Stimulated activated CD4-positive, alpha-beta T cell treated with anti-CD3 and anti-CD28 coated beads, Interleukin-12 subunit alpha, Interleukin-12 subunit beta, amount 100 ng/mL, for 48 hours (primary cell): ENCODE measurements around the gene BOC.

Experiments used
- DNase-seq, 3 donors: peaks; one replicate each; pipeline ENCODE4 v3.0.0-alpha.2; 2020; ENCODE audit warnings: low read depth in 2 of 3, low spot score in 1 of 3

BOC gene

GRCh38 chr3:113223475-113224281 lies 12.3 kb downstream of the BOC start:
- DNase-seq = peak in 2 of 3 donors; percentile 20 to 29

GRCh38 chr3:113225286-113225685 lies 13.9 kb downstream of the BOC start:
- no peak for DNase-seq

GRCh38 chr3:113226491-113226890 lies 15.1 kb downstream of the BOC start:
- no peak for DNase-seq

- DNase-seq = no peak
Observed at GRCh38 chr3:113227146-113227545, 15.8 kb downstream of the BOC start.

- DNase-seq = no peak
Observed at GRCh38 chr3:113228498-113229286, 17.3 kb downstream of the BOC start.

GRCh38 chr3:113231391-113231790 lies 20.0 kb downstream of the BOC start:
- no peak for DNase-seq

- peak in 1 of 3 donors; percentile 9 for DNase-seq
Observed at GRCh38 chr3:113231827-113232253, 20.5 kb downstream of the BOC start.

- DNase-seq = no peak
Observed at GRCh38 chr3:113232342-113232741, 21.0 kb downstream of the BOC start.

- DNase-seq = no peak
Observed at GRCh38 chr3:113233497-113233896, 22.1 kb downstream of the BOC start.

GRCh38 chr3:113234028-113234427 lies 22.7 kb downstream of the BOC start:
- DNase-seq = no peak

GRCh38 chr3:113234688-113235260 lies 23.4 kb downstream of the BOC start:
- no peak for DNase-seq

GRCh38 chr3:113238503-113238902 lies 27.1 kb downstream of the BOC start:
- DNase-seq = no peak

- no peak for DNase-seq
Observed at GRCh38 chr3:113240841-113241240, 29.5 kb downstream of the BOC start.

- no peak for DNase-seq
Observed at GRCh38 chr3:113241292-113242095, 30.1 kb downstream of the BOC start.

GRCh38 chr3:113242096-113242581 lies 30.8 kb downstream of the BOC start:
- no peak for DNase-seq

- DNase-seq = no peak
Observed at GRCh38 chr3:113243071-113243470, 31.7 kb downstream of the BOC start.

GRCh38 chr3:113243846-113244245 lies 32.5 kb downstream of the BOC start:
- no peak for DNase-seq

GRCh38 chr3:113245761-113246161 lies 34.4 kb downstream of the BOC start:
- DNase-seq = no peak

GRCh38 chr3:113247068-113247467 lies 35.7 kb downstream of the BOC start:
- DNase-seq = no peak

- DNase-seq = no peak
Observed at GRCh38 chr3:113247675-113248458, 36.5 kb downstream of the BOC start.
